ENCODE data around the gene RARB.

DNA sequence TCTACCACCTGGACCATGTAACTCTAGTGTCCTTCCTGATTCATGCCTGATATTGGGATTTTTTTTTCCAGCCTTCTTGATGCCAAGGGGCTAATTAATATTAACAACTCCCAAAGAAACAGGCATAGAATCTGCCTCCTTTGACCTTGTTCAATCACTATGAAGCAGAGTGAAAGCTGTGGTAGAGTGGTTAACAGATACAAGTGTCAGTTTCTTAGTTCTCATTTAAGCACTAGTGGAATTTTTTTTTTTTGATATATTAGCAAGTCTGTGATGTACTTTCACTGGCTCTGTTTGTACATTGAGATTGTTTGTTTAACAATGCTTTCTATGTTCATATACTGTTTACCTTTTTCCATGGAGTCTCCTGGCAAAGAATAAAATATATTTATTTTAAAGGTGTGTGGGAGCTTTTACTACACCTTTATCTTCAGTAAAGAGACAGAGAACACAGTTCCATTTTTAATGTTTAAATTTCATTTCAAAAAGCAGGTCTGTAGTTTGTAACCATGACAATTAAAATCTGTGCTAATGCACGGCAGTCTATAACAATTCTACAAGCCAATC lies 169.6 kb downstream of the RARB start:
- TF ChIP-seq, protein P1, sequence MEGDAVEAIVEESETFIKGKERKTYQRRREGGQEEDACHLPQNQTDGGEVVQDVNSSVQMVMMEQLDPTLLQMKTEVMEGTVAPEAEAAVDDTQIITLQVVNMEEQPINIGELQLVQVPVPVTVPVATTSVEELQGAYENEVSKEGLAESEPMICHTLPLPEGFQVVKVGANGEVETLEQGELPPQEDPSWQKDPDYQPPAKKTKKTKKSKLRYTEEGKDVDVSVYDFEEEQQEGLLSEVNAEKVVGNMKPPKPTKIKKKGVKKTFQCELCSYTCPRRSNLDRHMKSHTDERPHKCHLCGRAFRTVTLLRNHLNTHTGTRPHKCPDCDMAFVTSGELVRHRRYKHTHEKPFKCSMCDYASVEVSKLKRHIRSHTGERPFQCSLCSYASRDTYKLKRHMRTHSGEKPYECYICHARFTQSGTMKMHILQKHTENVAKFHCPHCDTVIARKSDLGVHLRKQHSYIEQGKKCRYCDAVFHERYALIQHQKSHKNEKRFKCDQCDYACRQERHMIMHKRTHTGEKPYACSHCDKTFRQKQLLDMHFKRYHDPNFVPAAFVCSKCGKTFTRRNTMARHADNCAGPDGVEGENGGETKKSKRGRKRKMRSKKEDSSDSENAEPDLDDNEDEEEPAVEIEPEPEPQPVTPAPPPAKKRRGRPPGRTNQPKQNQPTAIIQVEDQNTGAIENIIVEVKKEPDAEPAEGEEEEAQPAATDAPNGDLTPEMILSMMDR (IDR thresholded peaks at IDR 0.05; ENCODE audit: extremely low read depth in 1 of 2, insufficient read depth in 1 of 2, low read depth in 1 of 2, low read length in 2 of 2), result no peak
- TF ChIP-seq EZH2 (IDR thresholded peaks at IDR 0.05; ENCODE audit: borderline replicate concordance, low read depth, low read length, severe bottlenecking) (no peak), POLR2A (IDR thresholded peaks at IDR 0.05; ENCODE audit: low read depth, low read length) (no peak), FOS (IDR thresholded peaks at IDR 0.05; ENCODE audit: borderline replicate concordance, insufficient read depth, low read length) (no peak), POLR2AphosphoS5 (IDR thresholded peaks at IDR 0.05; ENCODE audit: insufficient read depth, low read depth, low read length) (no peak), MYC (IDR thresholded peaks at IDR 0.05; ENCODE audit: low read depth, low read length) (no peak), GATA2 (IDR thresholded peaks at IDR 0.05; ENCODE audit: insufficient read depth, insufficient read length, low read depth, low read length) (no peak)
